Esophagus muscularis mucosa (tissue), 4 donors: ENCODE results near the gene WDR70.

Experiments
- CTCF ChIP-seq, 3 experiments: fragments of 200-600 bp in 2 of 3; fragments of 450-650 bp in 1 of 3; sonication (generic) in 2 of 3; IDR thresholded peaks; one replicate each; pipeline ENCODE4 v1.5.1; 2017 to 2019; ENCODE audit warnings: antibody characterized with exemption in 3 of 3, mild to moderate bottlenecking in 2 of 3, moderate library complexity in 1 of 3
- EP300 ChIP-seq: sonication (generic); formaldehyde crosslinking; IDR thresholded peaks from one replicate; pipeline ENCODE4 v1.6.1; 2017; ENCODE audit warnings: antibody characterized with exemption
- POLR2A ChIP-seq: fragments of 450-650 bp; IDR thresholded peaks from one replicate; pipeline ENCODE4 v1.6.1; 2017; ENCODE audit warnings: antibody characterized with exemption, moderate library complexity, mild to moderate bottlenecking, low read depth
- POLR2AphosphoS5 ChIP-seq, 2 donors: sonication (generic); formaldehyde crosslinking; IDR thresholded peaks; one replicate each; pipeline ENCODE4 v1.6.1; 2017; ENCODE audit warnings: antibody characterized with exemption in 2 of 2

GRCh38 chr5:37717613-37718431, 338.7 kb downstream of the WDR70 start:
- no peak for TF ChIP-seq CTCF (IDR thresholded peaks at IDR 0.05)
- no peak for TF ChIP-seq EP300
- no peak for TF ChIP-seq POLR2A
- TF ChIP-seq POLR2AphosphoS5 (IDR thresholded peaks at IDR 0.05): peak in 1 of 2 donors; percentile 12
